NOMO-1 treated with DMSO at 0.1 percent for 48 hours (cell line): ENCODE results near the gene PNMA8B.
"Not testable (repeated sequence)": the region's sequence is repeated elsewhere in the genome, so short reads cannot be mapped to it uniquely, and the experiment has no call there.

Experiments
- DNase-seq: peaks from one replicate; lab custom pipeline; 2025; ENCODE audit not compliant: unreplicated experiment; lab: John Stamatoyannopoulos, UW

PNMA8B gene

DNA sequence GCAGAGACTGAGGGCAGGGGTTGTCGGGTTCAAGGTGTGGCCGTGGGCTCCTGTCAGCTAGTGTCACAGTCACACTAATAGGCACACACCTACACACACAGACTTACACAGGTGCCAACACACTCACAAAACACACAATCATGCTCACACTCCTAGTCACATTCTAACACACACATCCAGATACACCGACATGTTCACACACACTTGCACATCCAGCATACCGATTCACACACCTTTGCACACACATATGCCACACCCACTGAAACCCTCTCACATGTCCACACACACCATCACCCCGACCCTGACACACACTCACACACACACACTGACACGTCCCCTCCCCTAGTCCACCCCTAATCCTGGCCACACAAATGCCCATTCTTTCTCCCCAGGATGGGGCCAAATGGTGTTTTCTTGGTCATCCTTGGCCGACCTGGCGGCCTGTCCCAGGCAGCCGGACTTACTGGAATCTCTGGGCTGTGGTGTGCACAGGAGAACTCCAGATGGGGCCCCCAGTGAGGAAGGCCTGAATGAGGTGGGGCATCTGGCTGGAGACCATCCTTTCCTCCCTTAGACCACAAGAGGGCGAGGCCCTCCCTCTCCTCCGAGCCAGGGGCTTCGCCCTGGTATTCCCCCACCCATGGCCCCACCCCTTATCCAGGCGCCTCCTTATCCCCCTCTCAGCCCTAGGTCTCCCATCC lies 19.1 kb upstream of the PNMA8B start:
- DNase-seq = no peak

DNA sequence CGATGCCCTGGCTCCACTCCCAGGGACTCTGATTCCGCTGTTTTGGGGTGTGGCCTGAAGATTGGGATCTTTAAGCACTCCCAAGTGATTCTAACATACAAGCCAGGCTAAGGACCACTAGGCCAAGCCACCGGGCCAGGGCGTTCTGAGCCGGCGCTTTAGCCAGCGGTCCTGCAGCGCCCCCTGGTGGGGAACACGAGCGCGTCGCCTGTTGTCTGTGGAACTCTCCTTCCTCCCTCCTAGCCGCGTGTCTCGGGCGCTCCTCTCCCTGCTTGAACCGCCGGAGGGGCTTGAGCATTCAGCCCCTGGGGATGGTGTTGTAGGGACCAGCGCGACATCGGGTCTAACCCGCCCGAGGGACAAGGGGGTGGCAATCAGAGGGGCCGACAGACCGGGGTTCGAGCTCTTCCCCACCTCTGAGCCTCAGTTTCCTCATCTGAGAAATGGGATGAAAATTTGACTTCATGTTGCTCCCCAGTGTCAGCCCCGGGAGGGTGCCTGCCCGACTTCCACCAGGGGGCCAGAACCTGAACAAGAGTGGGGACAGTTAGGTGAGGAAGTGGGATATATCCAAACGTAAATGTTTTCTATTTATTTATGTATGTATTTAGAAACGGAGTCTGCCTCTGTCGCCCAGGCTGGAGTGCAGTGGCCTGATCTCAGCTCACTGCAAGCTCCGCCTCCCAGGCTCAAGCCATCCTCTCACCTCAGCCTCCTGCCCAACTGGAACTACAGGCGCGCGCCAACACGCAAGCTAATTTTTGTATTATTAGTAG lies 18.0 kb upstream of the PNMA8B start:
- DNase-seq = peak; percentile 57

DNA sequence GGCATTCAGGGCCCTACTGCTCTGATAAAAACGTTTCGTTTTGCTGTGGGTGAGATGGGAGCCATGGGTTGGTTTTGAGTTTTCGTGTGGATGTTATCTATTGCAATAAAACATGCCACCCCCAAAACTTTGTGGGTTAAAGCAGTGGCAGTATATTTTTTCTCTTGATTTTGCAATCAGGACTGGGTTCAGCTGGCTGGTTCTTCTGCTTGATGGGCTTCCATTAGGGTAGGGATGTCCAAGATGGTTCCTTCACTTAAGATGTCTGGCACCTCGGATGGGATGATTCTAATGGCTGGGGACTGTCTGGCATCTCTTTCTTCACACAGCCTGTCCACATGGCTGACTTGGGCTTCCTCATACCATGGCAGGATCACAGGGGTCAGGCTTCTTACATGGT lies 15.6 kb upstream of the PNMA8B start:
- no peak for DNase-seq

DNA sequence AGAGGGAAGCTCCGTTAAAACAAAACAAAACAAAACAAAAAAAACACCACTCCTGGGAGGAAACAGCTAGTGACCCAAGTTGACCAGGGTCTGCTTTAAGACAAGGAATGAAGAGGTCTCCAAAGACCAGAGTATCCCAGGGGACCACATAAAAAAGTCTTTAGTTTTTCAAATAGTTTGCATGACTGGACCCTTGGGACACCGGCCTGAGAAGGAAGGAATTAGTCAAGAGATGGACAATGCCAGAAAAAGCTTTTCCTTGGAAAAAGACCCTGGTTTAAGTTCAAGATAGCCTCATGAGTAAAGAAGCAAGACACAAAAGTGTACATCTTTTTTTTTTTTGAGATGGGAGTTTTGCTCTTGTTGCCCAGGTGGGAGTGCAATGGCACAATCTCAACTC lies 12.5 kb upstream of the PNMA8B start:
- DNase-seq = no peak

- DNase-seq = no peak
These were observed 8.3 kb upstream of the PNMA8B start for GRCh38 chr19:46503848-46504453.

DNA sequence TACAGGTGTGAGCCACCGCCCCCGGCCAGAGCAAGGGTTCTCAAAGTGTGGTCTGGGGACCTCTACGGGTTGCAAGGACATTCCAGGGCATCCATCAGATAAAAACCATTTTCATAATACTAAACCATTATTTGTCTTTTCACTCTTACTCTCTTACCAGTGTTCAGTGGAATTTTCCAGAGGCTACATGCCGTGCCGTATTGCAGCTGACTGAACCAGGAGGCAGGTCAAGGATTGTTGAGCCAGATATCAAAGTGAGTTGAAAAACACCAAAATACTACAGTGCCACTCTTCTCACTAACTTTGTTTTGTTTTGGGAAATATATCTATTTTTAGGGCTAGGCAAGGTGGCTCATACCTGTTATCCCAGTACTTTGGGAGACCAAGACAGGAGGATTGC lies 7.2 kb upstream of the PNMA8B start:
- DNase-seq = no peak

GRCh38 chr19:46499692-46500091 lies 4.0 kb upstream of the PNMA8B start:
- peak; percentile 43 for DNase-seq

GRCh38 chr19:46497773-46498172 lies 2.1 kb upstream of the PNMA8B start:
- no peak for DNase-seq

DNA sequence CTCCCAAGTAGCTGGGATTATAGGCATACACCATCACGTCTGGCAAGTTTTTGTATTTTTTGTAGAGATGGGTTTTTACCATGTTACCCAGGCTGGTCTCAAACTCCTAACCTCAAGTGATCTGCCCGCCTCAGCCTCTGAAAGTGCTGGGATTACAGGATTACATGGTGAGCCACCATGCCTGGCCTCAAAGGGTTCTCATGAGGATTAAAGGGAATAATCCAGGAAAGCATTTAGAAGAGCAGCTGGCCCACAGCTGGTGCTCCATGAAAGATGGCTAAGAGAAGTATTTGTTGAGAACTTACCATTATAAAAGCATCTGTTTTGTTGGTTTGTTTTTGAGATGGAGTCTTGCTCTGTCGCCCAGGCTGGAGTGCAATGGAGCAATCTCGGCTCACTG lies 1.2 kb upstream of the PNMA8B start:
- not testable (repeated sequence) for DNase-seq

GRCh38 chr19:46496304-46496703 lies 637 bp upstream of the PNMA8B start:
- no peak for DNase-seq

GRCh38 chr19:46494941-46495785 lies 504 bp downstream of the PNMA8B start:
- DNase-seq = no peak

DNA sequence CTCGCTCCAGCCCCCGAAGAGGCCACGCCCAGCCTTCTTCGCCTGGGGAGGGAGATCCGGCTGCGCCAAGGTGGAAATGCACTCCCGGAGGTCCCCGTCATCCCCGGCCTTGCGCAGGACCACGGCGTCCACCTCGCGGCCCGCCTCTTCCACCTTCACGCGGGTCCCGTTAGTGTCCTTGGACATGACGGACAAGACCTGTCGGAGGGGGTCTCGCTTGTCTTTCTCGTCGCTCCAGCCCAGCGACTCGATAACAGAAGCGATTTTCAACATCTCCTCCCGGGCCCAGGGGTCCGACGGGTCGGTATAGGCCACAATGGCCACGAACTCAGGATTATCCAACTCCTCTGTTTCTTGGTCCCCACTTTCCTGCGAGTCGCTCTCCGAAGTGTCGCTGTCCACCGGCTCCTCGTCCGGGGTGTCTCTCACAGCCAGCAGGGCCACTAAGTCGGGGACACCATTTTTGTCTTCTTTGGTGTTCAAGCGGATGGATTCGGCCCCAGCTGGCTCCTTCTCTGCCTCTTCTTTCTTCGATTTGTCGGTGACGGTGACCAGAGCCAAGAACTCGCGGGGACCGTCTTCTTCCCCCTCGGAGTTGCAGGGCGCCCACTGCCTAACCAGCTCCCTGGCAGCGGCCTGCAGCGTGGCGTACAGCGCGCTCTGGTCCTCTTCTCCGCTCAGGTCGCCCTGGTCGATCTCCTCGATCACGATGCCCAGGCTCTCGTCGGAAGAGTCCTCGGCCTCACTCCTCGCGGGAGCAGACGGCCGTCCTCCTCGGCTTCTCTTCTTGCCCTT lies 1.3 kb downstream of the PNMA8B start:
- DNase-seq = no peak

DNA sequence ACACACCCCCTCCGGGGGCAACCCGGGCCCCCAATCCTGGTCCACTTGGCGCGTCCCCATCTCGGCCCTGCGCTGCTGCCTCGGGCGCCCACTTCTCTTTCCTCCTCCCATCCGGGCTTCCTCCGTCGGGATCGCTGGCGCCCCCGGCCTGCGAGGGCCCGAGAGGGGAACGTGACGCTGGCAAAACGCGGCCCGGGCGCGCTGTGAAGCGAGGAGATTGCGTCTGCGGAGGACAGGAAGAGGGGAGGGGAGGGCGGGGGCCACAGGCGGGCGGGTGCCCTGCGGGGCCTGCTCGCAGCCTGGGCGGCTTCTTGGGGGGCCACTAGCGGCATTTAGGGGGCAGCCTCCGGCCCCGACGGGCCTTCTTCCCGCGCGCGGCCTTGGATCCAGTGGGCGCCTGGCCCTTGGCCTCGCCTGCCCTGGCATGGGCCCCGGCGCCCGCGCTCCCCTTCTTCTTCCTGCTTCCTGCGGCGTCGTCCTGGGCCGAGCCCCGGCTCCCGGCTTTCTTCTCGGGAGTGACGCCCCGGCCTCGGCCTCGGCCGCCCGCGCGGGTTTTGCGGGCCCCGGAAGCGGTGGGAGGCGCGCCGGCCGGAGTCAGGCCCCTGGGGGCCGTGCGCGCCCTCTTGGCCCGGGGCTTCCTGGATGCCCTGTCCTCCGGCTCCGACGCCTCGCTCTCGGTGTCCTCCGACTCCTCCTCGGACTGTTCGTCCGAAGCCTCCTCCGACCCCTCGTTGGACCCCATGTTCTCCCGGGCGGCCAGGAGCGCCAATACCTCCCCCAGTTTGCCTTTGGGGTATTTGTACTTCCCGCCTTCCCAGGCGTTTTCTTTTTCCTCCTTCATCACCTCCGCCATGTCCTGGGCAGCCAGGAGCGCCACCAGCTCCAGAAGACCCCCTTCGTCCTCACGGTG lies 2.2 kb downstream of the PNMA8B start:
- DNase-seq = no peak

GRCh38 chr19:46492841-46493235 lies 2.8 kb downstream of the PNMA8B start:
- DNase-seq = no peak

DNA sequence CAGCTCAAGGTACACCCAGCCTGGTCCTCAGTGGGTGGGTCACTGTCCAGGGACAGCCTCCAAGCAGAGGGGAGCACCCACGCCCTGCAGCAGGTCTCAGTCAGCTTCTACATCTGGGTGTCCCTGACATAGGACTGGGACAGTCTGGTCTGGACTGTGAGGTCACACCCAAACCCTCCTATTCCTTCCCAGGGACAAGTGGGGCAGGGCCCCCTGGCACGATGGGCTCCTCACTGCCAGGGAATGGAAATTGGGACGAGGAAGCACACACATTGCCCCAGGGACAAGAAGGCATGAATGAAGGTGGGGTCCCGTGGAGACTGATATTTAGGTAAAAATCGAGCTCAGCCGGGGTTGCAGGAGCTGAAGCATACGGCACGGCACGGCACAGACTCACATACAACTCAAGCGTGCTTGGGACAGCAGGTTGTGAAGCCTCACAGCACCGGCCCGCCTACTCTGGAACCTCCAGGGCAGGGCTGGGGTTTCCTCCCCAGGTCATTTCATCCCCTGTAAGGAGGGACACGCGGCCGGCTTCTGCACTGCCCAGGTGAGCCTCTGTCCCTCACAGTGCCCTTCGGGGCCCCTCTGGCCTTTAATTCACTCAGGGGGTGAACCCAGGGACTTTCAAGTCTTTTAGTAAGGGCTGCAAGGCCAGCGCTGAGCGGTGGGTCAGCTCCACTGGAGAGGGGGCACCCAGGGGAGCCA lies 3.5 kb downstream of the PNMA8B start:
- DNase-seq = no peak

- DNase-seq = no peak
These were observed 4.9 kb downstream of the PNMA8B start for GRCh38 chr19:46490774-46491173.

GRCh38 chr19:46489445-46490272 lies 6.0 kb downstream of the PNMA8B start:
- no peak for DNase-seq

- DNase-seq = no peak
These were observed 7.1 kb downstream of the PNMA8B start for GRCh38 chr19:46488551-46488950.
